DMS53 treated with DMSO at 0.1 percent for 48 hours (cell line): ENCODE data around the gene SYTL3.
"Not testable (repeated sequence)": the region's sequence is repeated elsewhere in the genome, so short reads cannot be mapped to it uniquely, and the experiment has no call there.

Experiments used
- DNase-seq: peaks from one replicate; lab custom pipeline; 2025; ENCODE audit not compliant: unreplicated experiment; lab: John Stamatoyannopoulos, UW

SYTL3 gene

GRCh38 chr6:158789115-158789917, 139.5 kb downstream of the SYTL3 start:
- no peak for DNase-seq

DNA sequence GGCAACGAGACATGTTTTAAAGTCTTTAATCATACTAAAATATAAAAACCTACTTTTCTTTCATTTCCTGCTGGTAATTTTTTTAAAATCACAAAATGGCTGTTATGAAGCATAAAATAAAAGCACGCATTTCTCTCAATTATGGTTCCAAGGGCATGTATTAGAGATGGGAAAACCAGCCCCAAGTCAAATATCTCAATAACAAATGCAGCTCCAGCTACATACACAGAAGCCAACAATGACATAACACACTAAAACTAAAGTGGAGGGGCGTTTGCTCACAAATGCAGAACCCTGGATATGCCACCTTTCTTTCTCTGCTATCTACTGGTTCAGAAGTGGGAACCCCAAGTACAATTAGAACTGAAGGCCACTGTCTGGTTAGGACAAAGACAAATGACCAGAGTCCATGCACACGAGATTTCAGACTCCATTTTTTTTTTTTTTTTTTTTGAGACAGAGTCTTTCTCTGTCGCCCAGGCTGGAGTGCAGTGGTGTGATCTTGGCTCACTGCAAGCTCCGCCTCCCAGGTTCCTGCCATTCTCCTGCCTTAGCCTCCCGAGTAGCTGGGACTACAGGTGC, 141.5 kb downstream of the SYTL3 start:
- DNase-seq = no peak

DNA sequence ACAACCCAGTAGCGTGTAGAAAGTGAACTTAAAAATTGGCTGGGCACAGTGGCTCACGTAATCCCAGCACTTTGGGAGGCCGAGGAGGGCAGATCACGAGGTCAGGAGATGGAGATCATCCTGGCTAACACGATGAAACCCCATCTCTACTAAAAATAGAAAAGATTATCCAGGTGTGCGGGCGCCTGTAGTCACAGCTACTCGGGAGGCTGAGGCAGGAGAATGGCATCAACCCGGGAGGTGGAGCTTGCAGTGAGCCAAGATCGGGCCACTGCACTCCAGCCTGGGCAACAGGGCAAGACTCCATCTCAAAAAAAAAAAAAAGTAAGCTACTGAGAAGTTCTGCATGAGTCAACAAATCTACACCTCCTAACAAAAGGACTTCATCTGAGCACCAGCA, 142.7 kb downstream of the SYTL3 start:
- not testable (repeated sequence) for DNase-seq

DNA sequence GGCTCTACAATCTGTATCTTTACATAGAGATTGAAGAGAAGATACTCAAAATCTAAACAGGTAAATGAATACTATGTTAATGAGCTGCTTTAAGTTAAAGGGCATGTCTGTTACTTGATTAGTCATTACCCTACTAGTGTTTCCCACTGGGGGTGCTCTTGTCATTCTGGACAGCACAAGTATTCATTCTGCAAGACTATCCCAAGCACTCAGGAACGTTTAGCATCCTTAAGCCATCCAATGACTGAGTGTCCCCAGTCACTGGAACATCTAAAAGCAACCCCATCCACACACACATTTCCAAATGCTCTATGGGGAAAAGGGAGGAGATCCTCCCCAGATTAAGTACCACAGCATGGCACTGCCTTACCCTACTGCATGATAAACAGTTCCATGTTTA, 143.6 kb downstream of the SYTL3 start:
- DNase-seq = no peak

GRCh38 chr6:158795516-158795915, 145.7 kb downstream of the SYTL3 start:
- no peak for DNase-seq

DNA sequence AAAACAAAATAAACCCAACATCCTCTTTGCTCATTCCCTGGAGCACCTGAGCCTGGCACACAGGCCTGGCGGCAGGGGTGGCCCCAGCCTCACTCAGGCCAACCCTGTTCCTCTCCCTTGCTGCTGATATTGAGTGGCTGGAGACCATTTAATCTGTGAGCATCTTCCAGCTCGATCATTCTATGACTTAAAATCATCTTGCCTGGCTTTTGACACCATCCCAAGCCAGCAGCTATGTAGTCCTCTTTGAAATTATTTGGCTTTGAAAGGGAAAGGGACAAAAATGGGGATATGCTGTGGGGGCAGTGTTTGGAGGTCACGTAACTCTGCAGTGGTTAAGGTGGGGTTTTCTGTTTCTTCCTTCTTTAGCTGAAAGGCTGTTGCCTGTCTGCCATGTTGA, 146.5 kb downstream of the SYTL3 start:
- DNase-seq = no peak

DNA sequence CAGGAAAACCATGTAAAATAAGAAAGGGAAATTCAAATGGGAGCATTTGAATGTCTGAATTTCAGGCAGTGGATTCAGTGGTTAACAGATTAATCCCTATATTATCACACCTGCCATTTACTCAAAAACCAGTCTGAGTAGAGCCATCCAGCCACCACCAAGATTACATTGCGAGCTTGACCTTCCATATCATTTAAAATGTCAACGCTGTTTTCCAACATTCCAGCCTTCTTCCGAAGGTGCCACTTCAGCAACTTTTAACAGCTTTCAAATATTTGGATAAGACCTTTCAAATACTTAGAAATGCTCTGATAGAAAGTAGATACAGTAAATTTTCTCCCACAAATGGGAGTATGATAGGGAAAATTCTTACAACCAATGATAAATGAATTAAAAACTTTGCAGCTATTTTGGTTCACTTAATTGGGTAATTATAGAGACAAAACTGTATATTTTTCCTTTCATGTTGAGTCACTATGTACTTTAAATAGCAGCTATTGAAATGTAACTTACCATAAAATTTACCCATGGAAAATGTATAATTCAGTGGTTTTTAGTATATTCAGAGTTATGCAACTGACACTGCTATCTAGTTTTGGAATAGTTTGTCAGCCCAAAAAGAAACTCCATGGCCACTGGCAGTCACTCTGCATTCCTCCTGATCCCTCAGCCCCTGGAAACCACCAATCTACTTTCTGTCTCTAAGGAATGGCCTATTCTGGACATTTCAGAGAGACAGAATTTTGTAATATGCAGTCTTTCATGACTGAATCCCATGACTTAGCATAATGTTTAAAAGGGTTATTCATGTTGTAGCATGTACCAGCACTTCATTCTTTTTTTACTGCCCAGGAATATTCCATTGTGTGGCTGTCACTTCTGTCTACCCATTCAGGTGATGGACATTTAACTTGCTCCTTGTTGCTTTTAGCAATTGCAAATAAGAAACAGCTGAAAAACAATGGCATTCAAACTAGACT, 147.8 kb downstream of the SYTL3 start:
- DNase-seq = no peak

- DNase-seq = no peak
Observed at GRCh38 chr6:158798311-158798710, 148.5 kb downstream of the SYTL3 start.

GRCh38 chr6:158799051-158799792, 149.4 kb downstream of the SYTL3 start:
- DNase-seq = no peak

- DNase-seq = no peak
Observed at GRCh38 chr6:158801655-158802294, 151.9 kb downstream of the SYTL3 start.

DNA sequence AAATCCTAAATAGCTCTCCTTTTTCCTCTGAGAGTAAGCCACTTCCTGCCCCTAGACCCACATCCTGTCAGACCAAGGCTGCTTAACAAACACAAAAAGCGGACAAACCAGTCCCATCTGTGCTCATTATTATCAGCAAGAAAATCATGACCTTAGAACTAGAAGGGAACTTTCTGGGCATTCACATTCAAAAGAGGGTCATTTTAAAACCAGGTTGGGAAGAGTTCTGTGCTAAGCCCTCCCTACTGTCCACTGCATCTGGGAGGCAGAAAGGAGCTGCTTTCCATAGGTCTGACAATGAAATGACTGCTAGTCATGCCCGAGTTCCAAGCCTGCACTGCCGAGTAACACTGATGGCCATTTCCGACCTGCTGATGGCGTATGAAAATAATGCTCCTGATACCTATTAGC, 153.9 kb downstream of the SYTL3 start:
- DNase-seq = peak; percentile 50

DNA sequence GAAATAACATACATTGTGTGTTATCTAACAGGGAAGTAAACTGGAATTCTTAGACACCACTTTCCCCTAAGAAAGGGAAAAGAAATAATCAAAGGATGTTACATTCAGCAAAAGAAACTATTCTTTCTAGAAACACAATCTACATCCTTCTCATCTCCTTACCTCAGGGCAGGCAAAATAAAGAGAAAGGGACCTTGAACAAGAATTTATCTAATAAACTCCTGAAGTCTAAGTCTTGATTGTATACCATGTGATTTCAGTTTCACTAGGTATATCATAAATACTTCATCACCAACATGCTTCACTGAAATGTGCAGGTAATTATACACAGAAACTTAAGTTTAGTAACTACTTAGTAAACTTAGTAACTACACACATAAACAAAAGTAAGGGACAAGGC, 154.4 kb downstream of the SYTL3 start:
- DNase-seq = no peak

DNA sequence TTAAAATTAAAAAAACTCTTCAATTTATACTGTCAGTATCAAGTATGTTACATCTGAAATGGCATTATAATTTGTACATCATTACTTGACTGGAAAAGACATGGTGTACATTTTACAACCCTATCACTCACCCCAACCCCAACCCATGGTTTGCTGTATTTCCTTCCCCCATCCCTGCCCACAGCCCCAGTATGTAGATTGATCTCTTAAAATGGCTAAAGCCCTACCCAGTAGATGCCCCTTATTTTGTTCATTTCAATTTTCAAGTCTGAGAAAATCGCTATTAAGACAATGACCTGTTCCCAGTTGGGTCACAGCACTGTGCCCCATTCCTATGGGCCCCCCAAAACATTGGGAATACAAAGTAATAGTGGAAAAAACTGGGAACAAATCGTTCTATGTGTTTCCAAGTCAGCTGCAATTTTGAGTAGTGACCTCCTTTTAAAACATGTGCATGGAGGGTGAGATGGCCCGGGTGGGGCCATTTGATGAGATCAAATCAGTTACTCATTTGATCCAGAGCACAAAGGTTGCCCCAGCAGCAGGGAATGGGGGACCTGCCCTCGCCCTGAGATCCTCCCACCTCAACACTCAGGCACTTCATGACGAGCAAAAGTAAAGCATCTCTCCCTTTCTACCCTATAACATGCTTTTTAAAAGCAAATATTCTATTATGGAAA, 156.0 kb downstream of the SYTL3 start:
- no peak for DNase-seq

DNA sequence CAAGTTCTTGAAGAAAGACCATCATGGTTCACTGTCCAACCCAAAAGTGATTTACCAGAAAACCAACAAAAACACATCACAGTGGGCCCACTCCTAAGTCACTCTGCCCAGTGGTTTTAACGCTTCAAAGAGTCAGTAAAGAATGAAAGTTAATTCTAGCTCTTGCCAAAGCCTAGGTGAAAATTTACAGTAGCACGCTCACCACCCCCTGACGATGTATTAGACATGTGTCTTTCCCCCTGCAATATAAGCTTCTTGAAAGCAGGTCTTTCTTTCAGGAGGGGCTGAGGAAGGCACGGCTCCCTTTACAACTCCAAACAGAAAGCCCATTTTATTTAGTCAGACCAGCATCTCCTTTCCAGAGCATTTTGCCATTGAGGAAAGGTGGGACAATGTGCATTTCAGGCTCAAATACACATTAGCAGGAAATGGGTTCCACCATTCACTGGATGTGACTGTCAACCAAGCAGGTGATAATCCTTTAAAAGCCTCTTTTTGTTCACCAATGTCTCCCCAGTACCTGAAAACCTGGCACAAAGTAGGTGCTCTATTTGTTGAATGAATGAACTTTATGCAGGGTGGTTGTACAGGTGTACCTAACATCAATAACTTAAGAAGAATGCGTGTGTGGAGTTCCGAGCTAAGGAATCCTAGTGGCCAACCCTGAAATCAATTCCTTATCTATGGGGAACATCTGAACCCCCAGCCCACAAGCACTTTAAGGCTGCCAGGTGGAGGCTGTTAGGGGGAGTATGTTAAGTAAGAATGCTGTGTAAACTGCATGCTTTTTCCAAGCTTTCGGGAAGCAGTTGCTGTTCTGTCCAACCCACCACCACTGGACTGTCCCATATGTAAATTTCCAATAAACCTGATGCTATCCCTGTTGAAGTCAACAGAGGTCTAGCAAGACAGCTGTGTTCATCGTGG, 157.9 kb downstream of the SYTL3 start:
- no peak for DNase-seq

DNA sequence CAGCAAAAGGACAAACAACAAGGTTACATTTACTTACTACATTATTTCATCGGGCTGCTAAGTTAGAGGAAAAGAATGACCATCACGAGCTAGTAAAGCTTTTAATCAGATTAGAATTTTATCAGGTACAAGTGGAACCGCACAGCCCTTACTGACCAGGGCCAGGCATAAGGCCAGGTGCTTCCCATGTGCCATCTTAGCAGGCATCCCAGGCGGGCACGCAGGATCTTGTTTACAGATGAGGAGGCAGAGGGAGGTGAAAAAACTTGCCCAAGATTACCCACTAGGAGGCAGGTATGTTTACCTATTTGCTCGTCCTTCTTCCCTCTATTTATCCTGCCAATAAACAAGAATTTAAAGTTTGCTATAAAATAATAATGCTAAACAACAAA, 158.6 kb downstream of the SYTL3 start:
- DNase-seq = no peak

DNA sequence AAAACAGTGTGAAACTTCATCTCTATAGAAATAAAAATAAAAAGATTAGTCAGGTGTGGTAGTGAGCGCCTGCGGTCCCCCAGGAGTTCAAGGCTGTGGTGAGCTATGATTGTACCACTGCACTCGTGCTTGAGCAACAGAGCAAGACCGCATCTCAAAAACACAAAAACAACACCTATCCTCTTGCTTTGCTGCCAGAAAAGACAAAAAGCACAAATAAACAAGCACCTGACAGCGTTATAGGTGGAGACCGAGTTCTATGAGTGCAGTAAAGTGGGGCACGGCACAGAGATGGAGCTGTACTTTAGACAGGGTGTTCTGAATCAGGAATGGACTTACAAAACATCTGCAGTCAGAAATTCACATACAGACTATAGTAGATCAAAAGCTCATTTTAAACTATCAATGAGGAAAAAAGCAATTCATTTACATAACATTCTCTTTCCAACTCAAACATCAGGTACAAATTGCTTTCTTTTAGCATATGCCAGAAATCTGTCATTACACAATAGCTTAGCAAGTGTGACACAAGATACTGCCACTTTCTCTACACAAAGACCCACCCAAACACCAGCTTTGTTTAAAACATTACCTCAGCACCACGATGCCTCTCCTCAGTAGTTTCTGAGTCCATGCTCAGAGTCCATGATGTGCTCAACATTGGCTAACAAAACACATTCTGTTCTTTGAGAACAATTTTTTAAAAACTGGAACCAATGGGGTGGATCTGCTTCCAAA, 159.3 kb downstream of the SYTL3 start:
- no peak for DNase-seq

DNA sequence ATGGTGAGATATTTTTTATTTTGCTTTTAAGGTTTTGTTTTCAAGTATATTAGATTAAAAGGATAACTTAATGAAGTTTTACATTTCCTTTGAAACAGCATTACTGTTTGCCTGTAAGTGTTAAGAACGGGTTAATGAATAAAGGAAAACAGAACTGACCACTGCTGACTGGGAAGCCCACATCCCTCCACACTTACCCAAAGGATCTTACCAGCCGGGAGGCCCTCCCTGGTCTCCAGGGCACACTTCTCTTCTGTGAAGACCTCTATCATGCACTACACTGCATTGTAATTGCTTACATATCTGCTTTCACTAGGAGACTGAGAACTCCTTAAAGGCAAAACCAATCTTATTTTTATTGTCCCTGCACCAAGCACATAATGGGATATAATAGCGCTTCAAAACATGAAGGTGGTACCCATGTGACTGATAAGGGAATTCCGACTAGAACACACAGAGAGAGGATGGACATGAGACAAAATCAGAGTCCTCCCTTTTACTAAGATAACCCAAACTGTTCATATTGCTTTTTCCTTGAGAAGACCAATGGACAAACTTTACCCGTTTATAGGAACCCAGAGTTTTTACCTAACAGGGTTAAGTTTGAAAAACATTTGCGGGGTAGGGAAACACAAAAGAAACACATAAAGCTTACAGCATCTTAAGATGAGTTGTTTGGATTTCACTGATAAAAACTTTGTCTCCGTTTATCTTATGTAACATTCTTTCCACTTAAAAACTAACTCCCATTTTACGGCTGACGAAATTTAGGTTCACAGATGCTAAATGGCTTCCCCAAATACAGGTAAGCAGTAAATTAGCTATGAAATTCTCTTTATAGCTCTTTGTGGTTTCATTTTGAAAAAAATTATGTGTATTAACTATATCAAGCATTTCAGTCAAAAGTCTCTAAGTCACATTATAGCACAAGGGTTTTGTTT, 160.6 kb downstream of the SYTL3 start:
- no peak for DNase-seq
